IMR-90 (cell line): Measurements from ENCODE around the gene RTL1. TPM values are rescaled to one million over a fixed set of nuclear protein-coding genes. Genes with fewer than 3 reads are reported as not detected.

Source experiments
- ATAC-seq: fragments of 200-7000 bp; cut with Tn5 transposase; 2 replicates; pipeline ENCODE4 v1.9.1; 2020; ENCODE audit warnings: low read depth, mild to moderate bottlenecking, moderate library complexity
- BruUV-seq: library from RNA; stranded (reverse); fragments of 400-500 nt; replicated peaks from 2 replicates; lab custom pipeline; 2021; lab: Mats Ljungman, UMichigan
- CTCF ChIA-PET: fragments of 300-600 bp; formaldehyde crosslinking; extraction: SDS; loops from one replicate; lab custom pipeline; 2021; ENCODE audit warnings: antibody characterized with exemption; lab: Yijun Ruan, JAX
- POLR2A ChIA-PET: fragments of 300-600 bp; sonication (Branson Sonifier 250); formaldehyde crosslinking; loops from one replicate; lab custom pipeline; 2022; ENCODE audit warnings: antibody characterized with exemption; ENCODE audit not compliant: unreplicated experiment; lab: Charles Lee
- DNase-seq: peaks from one replicate; pipeline ENCODE4 v3.0.0; 2013
- H2AFZ ChIP-seq: replicated peaks from 2 replicates; pipeline ENCODE3; 2013; ENCODE audit warnings: low read length, mild to moderate bottlenecking; ENCODE audit not compliant: poor library complexity
- H2AK5ac ChIP-seq: 2 replicates; pipeline ENCODE4 v1.6.1; 2013; ENCODE audit warnings: low read depth, low read length, inconsistent platforms
- H2AK9ac ChIP-seq: replicated peaks from 2 replicates; pipeline ENCODE3; 2013; ENCODE audit warnings: mild to moderate bottlenecking, low read depth, low read length, moderate library complexity; ENCODE audit not compliant: poor library complexity
- H2BK120ac ChIP-seq: 2 replicates; pipeline ENCODE4 v1.6.1; 2013; ENCODE audit warnings: low read depth, low read length, inconsistent platforms
- H2BK15ac ChIP-seq: 3 replicates; pipeline ENCODE4 v1.6.1; 2013; ENCODE audit warnings: low read depth, low read length, inconsistent platforms
- H2BK20ac ChIP-seq: 2 replicates; pipeline ENCODE4 v1.6.1; 2013; ENCODE audit warnings: low read depth, mild to moderate bottlenecking, inconsistent platforms, low read length, moderate library complexity
- H2BK5ac ChIP-seq: 2 replicates; pipeline ENCODE4 v1.6.1; 2013; ENCODE audit warnings: mild to moderate bottlenecking, low read depth, low read length, inconsistent platforms; ENCODE audit not compliant: poor library complexity, severe bottlenecking
- H3K14ac ChIP-seq: replicated peaks from 2 replicates; pipeline ENCODE4 v1.6.1; 2013; ENCODE audit warnings: low read depth, low read length, inconsistent platforms
- H3K18ac ChIP-seq: 2 replicates; pipeline ENCODE4 v1.6.1; 2013; ENCODE audit warnings: low read depth, low read length, control low read depth
- H3K23ac ChIP-seq: 2 replicates; pipeline ENCODE4 v1.6.1; 2013; ENCODE audit warnings: low read depth, low read length, inconsistent platforms
- H3K27ac ChIP-seq: 2 replicates; pipeline ENCODE4 v1.5.1; 2013; ENCODE audit warnings: mild to moderate bottlenecking, control low read depth, low read length; ENCODE audit not compliant: insufficient read depth
- H3K27me3 ChIP-seq: 2 replicates; pipeline ENCODE4 v1.6.1; 2013; ENCODE audit warnings: low read length; ENCODE audit not compliant: control insufficient read depth, insufficient read depth
- H3K36me3 ChIP-seq: 2 replicates; pipeline ENCODE4 v1.6.1; 2013; ENCODE audit warnings: low read length, mixed read lengths; ENCODE audit not compliant: control insufficient read depth, insufficient read depth
- H3K4ac ChIP-seq: 2 replicates; pipeline ENCODE4 v1.6.1; 2013; ENCODE audit warnings: low read depth, low read length, inconsistent platforms
- H3K4me1 ChIP-seq: 2 replicates; pipeline ENCODE4 v1.6.1; 2013; ENCODE audit warnings: low read length, mixed read lengths; ENCODE audit not compliant: control insufficient read depth, insufficient read depth
- H3K4me2 ChIP-seq: 2 replicates; pipeline ENCODE4 v1.6.1; 2013; ENCODE audit warnings: low read depth, mild to moderate bottlenecking, control low read depth, low read length, moderate library complexity
- H3K4me3 ChIP-seq: 2 replicates; pipeline ENCODE4 v1.5.1; 2013; ENCODE audit warnings: low read depth, mild to moderate bottlenecking, control low read depth, low read length, moderate library complexity; ENCODE audit not compliant: insufficient read depth
- H3K56ac ChIP-seq: 2 replicates; pipeline ENCODE4 v1.6.1; 2013; ENCODE audit warnings: low read length, inconsistent platforms; ENCODE audit not compliant: insufficient read depth; ENCODE audit errors: extremely low read depth
- H3K79me1 ChIP-seq, 2 experiments: 2 replicates each; pipeline ENCODE4 v1.6.1; 2013; ENCODE audit warnings: low read length in 2 of 2, inconsistent platforms in 1 of 2, low read depth in 1 of 2
- H3K9ac ChIP-seq: 2 replicates; pipeline ENCODE4 v1.6.1; 2013; ENCODE audit warnings: low read depth, low read length, control low read depth
- H3K9me1 ChIP-seq: 2 replicates; pipeline ENCODE4 v1.6.1; 2013; ENCODE audit warnings: low read length, inconsistent platforms; ENCODE audit not compliant: insufficient read depth
- H3K9me3 ChIP-seq: 2 replicates; pipeline ENCODE4 v1.6.1; 2013; ENCODE audit warnings: low read length; ENCODE audit not compliant: control insufficient read depth, insufficient read depth
- H4K20me1 ChIP-seq: 2 replicates; pipeline ENCODE4 v1.6.1; 2013; ENCODE audit warnings: low read length, inconsistent platforms; ENCODE audit not compliant: insufficient read depth
- H4K5ac ChIP-seq: 2 replicates; pipeline ENCODE4 v1.6.1; 2013; ENCODE audit warnings: mild to moderate bottlenecking, low read depth, low read length, control low read depth
- H4K8ac ChIP-seq, 2 experiments: 2 replicates each; pipeline ENCODE4 v1.6.1; 2013; ENCODE audit warnings: low read depth in 2 of 2, low read length in 2 of 2, control low read depth in 1 of 2, inconsistent platforms in 1 of 2
- H4K91ac ChIP-seq: 2 replicates; pipeline ENCODE4 v1.6.1; 2013; ENCODE audit warnings: low read depth, low read length, inconsistent platforms; ENCODE audit not compliant: insufficient read depth
- BHLHE40 ChIP-seq: fragments of 150-350 bp; IDR thresholded peaks from 2 replicates; pipeline ENCODE4 v1.6.1; 2016; ENCODE audit warnings: mild to moderate bottlenecking, low read depth, low read length
- CHD1 ChIP-seq: IDR thresholded peaks from 2 replicates; pipeline ENCODE4 v1.6.1; 2012; ENCODE audit warnings: low read depth, low read length, improper control_type of control experiment
- CTCF ChIP-seq: conservative IDR thresholded peaks from 2 replicates; pipeline ENCODE4 v1.5.1; 2012; ENCODE audit warnings: mild to moderate bottlenecking, low read depth, low read length, improper control_type of control experiment
- FOS ChIP-seq: fragments of 150-350 bp; IDR thresholded peaks from 2 replicates; pipeline ENCODE4 v1.6.1; 2016; ENCODE audit warnings: low read depth, low read length
- MAFK ChIP-seq: IDR thresholded peaks from 2 replicates; pipeline ENCODE4 v1.6.1; 2012; ENCODE audit warnings: low read depth, low read length, improper control_type of control experiment
- MAZ ChIP-seq: IDR thresholded peaks from 2 replicates; pipeline ENCODE4 v1.6.1; 2012; ENCODE audit warnings: low read depth, mild to moderate bottlenecking, low read length, improper control_type of control experiment, moderate library complexity, borderline replicate concordance
- NFE2L2 ChIP-seq: fragments of 150-350 bp; IDR thresholded peaks from 2 replicates; pipeline ENCODE4 v1.6.1; 2016; ENCODE audit warnings: low read depth, mild to moderate bottlenecking, low read length
- RCOR1 ChIP-seq: IDR thresholded peaks from 2 replicates; pipeline ENCODE4 v1.6.1; 2012; ENCODE audit warnings: mild to moderate bottlenecking, low read length, improper control_type of control experiment; ENCODE audit not compliant: insufficient replicate concordance
- SMC3 ChIP-seq: fragments of 150-350 bp; IDR thresholded peaks from 2 replicates; pipeline ENCODE4 v1.6.1; 2016; ENCODE audit warnings: low read depth, mild to moderate bottlenecking, antibody characterized with exemption, low read length, moderate library complexity
- WGBS, 2 experiments: methylation state at CpG; one replicate each; pipeline versions ENCODE4 v1.1.5 to v1.1.7; 2013; ENCODE audit warnings: missing lambda C conversion rate in 2 of 2; ENCODE audit not compliant: insufficient read length in 1 of 2; ENCODE audit errors: extremely low coverage in 2 of 2; 5-methylcytosine and 5-hydroxymethylcytosine counted together
- dilution Hi-C: fragments of 300-500 bp; cut with HindIII; formaldehyde crosslinking; loops from one replicate; pipeline ENCODE4 v1.14.3; 2018; ENCODE audit warnings: low sequenced_read_pairs; ENCODE audit not compliant: unreplicated experiment
- in situ Hi-C: fragments of 300-500 bp; cut with MboI; formaldehyde crosslinking; loops from 3 replicates; pipeline ENCODE4 v1.14.3; 2019; ENCODE audit warnings: low sequenced_read_pairs, inconsistent platforms, mixed read lengths
- intact Hi-C: fragments of 100-400 bp; cut with micrococcal nuclease; formaldehyde crosslinking; loops from 2 replicates; pipeline ENCODE4 v1.10.0; 2022
- polyA plus RNA-seq, 3 experiments: library from polyadenylated mRNA; depleted of rRNA; stranded (reverse); fragments of >200 nt; gene quantifications; 2 replicates each; pipeline ENCODE4 v1.2.3, GENCODE V29; 2012; ENCODE audit warnings: low replicate concordance in 1 of 3
- total RNA-seq: library from RNA; depleted of rRNA; stranded (reverse); fragments of >200 nt; gene quantifications from 2 replicates; pipeline ENCODE4 v1.2.3, GENCODE V29; 2012
- TF ChIP-seq, protein P1 (sequence below): fragments of 150-350 bp; IDR thresholded peaks from 2 replicates; pipeline ENCODE4 v1.6.1; 2016; ENCODE audit warnings: low read depth, mild to moderate bottlenecking, low read length, moderate library complexity, borderline replicate concordance

RTL1 gene
- total and polyA plus RNA-seq, 2 of the 4 experiments (the other 2 are of a cell fraction) = not detected

- Histone ChIP-seq H3K4me1 (peaks cover 17% of the 10 kb centered on the region), H3K23ac (no peak overlapping the region), H3K36me3 (peaks cover 74% of the 10 kb centered on the region), H3K18ac (no peak overlapping the region), H3K56ac (no peak overlapping the region), H4K8ac (no peak overlapping the region), H3K27me3 (no peaks in the 10 kb centered on the region), H2AFZ (no peak overlapping the region), H4K5ac (no peak overlapping the region), H3K4me2 (no peak overlapping the region), H3K14ac (no peak overlapping the region), H2BK20ac (no peak overlapping the region), H3K9me3 (no peaks in the 10 kb centered on the region), H2BK120ac (no peak overlapping the region), H4K20me1 (peaks cover 98% of the 10 kb centered on the region), H2BK15ac (no peak overlapping the region), H3K9ac (no peak overlapping the region), H2BK5ac (no peak overlapping the region), H3K79me1 (peaks cover 11 to 48% of the 10 kb centered on the region in 2 experiments), H2AK9ac (no peak overlapping the region), H3K9me1 (peaks cover 3% of the 10 kb centered on the region; the same call in 1 of the 2 replicates), H3K4ac (no peak overlapping the region), H2AK5ac (no peak overlapping the region), H4K91ac (no peak overlapping the region), H3K4me3 (no peak overlapping the region), H3K27ac (no peak overlapping the region)
- no peak for TF ChIP-seq FOS
- TF ChIP-seq SMC3 = no peak
- no peak for TF ChIP-seq CTCF
- TF ChIP-seq RCOR1 = no peak
- TF ChIP-seq, protein P1, sequence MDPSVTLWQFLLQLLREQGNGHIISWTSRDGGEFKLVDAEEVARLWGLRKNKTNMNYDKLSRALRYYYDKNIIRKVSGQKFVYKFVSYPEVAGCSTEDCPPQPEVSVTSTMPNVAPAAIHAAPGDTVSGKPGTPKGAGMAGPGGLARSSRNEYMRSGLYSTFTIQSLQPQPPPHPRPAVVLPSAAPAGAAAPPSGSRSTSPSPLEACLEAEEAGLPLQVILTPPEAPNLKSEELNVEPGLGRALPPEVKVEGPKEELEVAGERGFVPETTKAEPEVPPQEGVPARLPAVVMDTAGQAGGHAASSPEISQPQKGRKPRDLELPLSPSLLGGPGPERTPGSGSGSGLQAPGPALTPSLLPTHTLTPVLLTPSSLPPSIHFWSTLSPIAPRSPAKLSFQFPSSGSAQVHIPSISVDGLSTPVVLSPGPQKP = no peak
- TF ChIP-seq MAZ = no peak
- no peak for TF ChIP-seq NFE2L2
- TF ChIP-seq MAFK = no peak
- no peak for TF ChIP-seq BHLHE40
- no peak for TF ChIP-seq CHD1
- DNase-seq (no peak), ATAC-seq (no peak)
- intact Hi-C loops (no loop called here), dilution Hi-C loops (no loop called here), in situ Hi-C loops (loop anchor here (10.0 kb wide), 1 partner anchor 433 kb away; no protein-coding TSS in a partner anchor)
- no TSS peak for BruUV-seq
- CTCF ChIA-PET = no interaction called here
- POLR2A ChIA-PET = no interaction called here
- 90% methylated on average over 5 of the region's 8 CpGs; no CpG with 5 or more reads in 1 of the 2 experiments for WGBS, 2 experiments
Measured at GRCh38 chr14:100837805-100838350, 65.6 kb downstream of the RTL1 start.
